WTC11 (cell line): Measurements from ENCODE around the gene TTC24.

ENCODE experiments used
- CREB1 ChIP-seq: sonication (generic); formaldehyde crosslinking; IDR thresholded peaks from 2 replicates; pipeline ENCODE4 v1.8.0; 2023; ENCODE audit warnings: mild to moderate bottlenecking, missing genetic modification reagents
- CTCF ChIP-seq: fragments of 200-600 bp; IDR thresholded peaks from 2 replicates; pipeline ENCODE4 v1.8.0; 2022; ENCODE audit warnings: antibody characterized with exemption
- E2F5 ChIP-seq: sonication (generic); formaldehyde crosslinking; IDR thresholded peaks from 2 replicates; pipeline ENCODE4 v1.8.1; 2022; ENCODE audit warnings: mild to moderate bottlenecking, moderate library complexity, missing genetic modification reagents
- ETV6 ChIP-seq: sonication (generic); formaldehyde crosslinking; IDR thresholded peaks from 2 replicates; pipeline ENCODE4 v1.8.1; 2022; ENCODE audit warnings: mild to moderate bottlenecking, missing genetic modification reagents
- MAX ChIP-seq: sonication (generic); formaldehyde crosslinking; IDR thresholded peaks from 2 replicates; pipeline ENCODE4 v1.8.0; 2022; ENCODE audit warnings: mild to moderate bottlenecking, missing genetic modification reagents
- RELA ChIP-seq: sonication (generic); formaldehyde crosslinking; IDR thresholded peaks from 2 replicates; pipeline ENCODE4 v1.8.1; 2022; ENCODE audit warnings: missing genetic modification reagents, mild to moderate bottlenecking, borderline replicate concordance
- TEAD1 ChIP-seq: sonication (generic); formaldehyde crosslinking; IDR thresholded peaks from 2 replicates; pipeline ENCODE4 v1.8.0; 2022; ENCODE audit warnings: mild to moderate bottlenecking, missing genetic modification reagents
- USF2 ChIP-seq: sonication (generic); formaldehyde crosslinking; IDR thresholded peaks from 2 replicates; pipeline ENCODE4 v1.8.1; 2023; ENCODE audit warnings: mild to moderate bottlenecking, missing genetic modification reagents, moderate library complexity
- ZNF219 ChIP-seq: sonication (generic); formaldehyde crosslinking; IDR thresholded peaks from 2 replicates; pipeline ENCODE4 v1.8.0; 2023; ENCODE audit warnings: missing genetic modification reagents, mild to moderate bottlenecking, borderline replicate concordance

- TF ChIP-seq RELA (no peak), CREB1 (CRISPR knock-in tag) (no peak), CTCF (no peak), E2F5 (CRISPR knock-in tag) (no peak), TEAD1 (CRISPR knock-in tag) (no peak), ZNF219 (CRISPR knock-in tag) (no peak), MAX (CRISPR knock-in tag) (no peak), USF2 (CRISPR knock-in tag) (no peak), ETV6 (CRISPR knock-in tag) (no peak)
Measured at GRCh38 chr1:156550346-156550745, 29.2 kb upstream of the TTC24 start.
